ENCODE measurements around the gene UBE2R2.

DNA sequence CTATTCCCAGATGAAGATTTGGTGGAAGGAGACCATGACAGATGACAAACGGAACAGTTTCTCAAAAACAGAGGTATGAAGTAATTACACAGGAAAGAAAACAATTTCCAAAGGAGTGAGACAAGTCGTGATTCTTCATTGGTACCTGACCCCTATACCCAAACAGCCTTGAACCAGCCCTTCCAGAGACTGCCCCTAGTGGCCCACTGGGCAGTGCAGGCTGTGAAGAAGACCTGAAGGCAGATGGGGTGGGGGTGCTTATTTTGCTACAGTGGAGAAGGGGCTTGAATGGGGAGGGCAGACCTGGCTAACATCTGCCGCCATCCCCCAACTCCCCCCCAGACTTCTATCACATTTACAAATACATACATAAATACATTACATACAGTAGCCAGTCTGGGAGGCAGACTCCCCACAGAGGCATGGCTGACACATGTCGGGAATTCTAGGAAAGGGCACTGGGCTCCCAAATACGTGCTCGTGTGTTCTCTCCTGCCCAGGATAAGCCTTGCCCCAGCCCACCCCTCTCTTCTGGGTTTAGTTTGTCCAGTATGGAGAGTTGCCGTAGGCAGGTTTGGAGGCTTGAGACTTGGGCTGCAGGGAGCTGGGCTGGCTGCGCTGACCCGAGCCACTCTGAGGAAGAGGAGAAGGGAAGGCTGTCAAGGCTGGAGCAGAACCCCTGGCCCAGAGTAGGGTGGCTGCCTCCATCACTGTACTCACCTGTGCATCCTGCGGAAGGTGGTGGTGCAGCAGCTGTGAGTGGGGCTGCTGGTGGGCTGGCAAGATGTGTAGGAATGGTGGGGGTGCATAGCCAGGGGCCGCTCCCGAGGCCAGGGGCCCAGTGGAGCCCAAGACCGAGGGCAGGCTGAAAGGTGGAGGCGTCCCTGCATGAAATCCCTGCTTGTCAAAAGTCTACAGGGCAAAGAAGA lies 105.3 kb downstream of the UBE2R2 start:
- TF ChIP-seq, protein P1, sequence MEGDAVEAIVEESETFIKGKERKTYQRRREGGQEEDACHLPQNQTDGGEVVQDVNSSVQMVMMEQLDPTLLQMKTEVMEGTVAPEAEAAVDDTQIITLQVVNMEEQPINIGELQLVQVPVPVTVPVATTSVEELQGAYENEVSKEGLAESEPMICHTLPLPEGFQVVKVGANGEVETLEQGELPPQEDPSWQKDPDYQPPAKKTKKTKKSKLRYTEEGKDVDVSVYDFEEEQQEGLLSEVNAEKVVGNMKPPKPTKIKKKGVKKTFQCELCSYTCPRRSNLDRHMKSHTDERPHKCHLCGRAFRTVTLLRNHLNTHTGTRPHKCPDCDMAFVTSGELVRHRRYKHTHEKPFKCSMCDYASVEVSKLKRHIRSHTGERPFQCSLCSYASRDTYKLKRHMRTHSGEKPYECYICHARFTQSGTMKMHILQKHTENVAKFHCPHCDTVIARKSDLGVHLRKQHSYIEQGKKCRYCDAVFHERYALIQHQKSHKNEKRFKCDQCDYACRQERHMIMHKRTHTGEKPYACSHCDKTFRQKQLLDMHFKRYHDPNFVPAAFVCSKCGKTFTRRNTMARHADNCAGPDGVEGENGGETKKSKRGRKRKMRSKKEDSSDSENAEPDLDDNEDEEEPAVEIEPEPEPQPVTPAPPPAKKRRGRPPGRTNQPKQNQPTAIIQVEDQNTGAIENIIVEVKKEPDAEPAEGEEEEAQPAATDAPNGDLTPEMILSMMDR (IDR thresholded peaks at IDR 0.05): no peak
- TF ChIP-seq POLR2A (IDR thresholded peaks at IDR 0.05): no peak
